OCI-LY3 (cell line): ENCODE results near the gene SIX1.

Experiments
- CTCF ChIP-seq: fragments of 200-600, 300-600 bp; sonication (generic); IDR thresholded peaks from 2 replicates; pipeline ENCODE4 v1.5.1; 2014; ENCODE audit warnings: antibody characterized with exemption, low read length, low read depth
- EZH2phosphoT487 ChIP-seq: fragments of 200-600 bp; shearing (Covaris generic); IDR thresholded peaks from 2 replicates; pipeline ENCODE4 v1.6.1; 2018; ENCODE audit warnings: antibody characterized with exemption, mixed run types, low read depth

- TF ChIP-seq CTCF (no peak), EZH2phosphoT487 (no peak)
Measured at GRCh38 chr14:60665177-60665550, 15.9 kb upstream of the SIX1 start.
